ENCODE results near the gene PTBP3. TPM values are rescaled to one million over a fixed set of nuclear protein-coding genes. Genes with fewer than 3 reads are reported as not detected.
"Not testable (repeated sequence)": the region's sequence is repeated elsewhere in the genome, so short reads cannot be mapped to it uniquely, and the experiment has no call there.

Gene PTBP3
- polyA plus RNA-seq, 1 experiment = 34.8 TPM

GRCh38 chr9:112367465-112367864, 34.0 kb upstream of the PTBP3 start:
- DNase-seq (ENCODE audit: low read depth, low spot score) = no peak
- Histone ChIP-seq H3K4me3 (ENCODE audit: low read depth, low read length) (no peak overlapping the region), H3K27ac (ENCODE audit: low read depth, low read length) (no peak overlapping the region), H3K27me3 (ENCODE audit: control insufficient read depth, insufficient read depth, low read length) (no peaks in the 10 kb centered on the region), H3K9me3 (ENCODE audit: control insufficient read depth, insufficient read depth, low read length) (peaks cover 4% of the 10 kb centered on the region)
- TF ChIP-seq CTCF (IDR thresholded peaks at IDR 0.05; ENCODE audit: low read depth, low read length) = no peak
- CTCF ChIA-PET = interaction anchor here (0.9 to 1.5 kb wide), 2 partner anchors 34 to 269 kb away, joined by 3 to 5 read pairs; partner anchors contain the start of gene PTBP3
- POLR2A ChIA-PET = no interaction called here

- TF ChIP-seq CTCF (IDR thresholded peaks at IDR 0.05; ENCODE audit: low read depth, low read length) = peak; percentile 18; the same call in 1 of the 2 replicates
These were observed 33.2 kb upstream of the PTBP3 start for GRCh38 chr9:112366591-112366990.

GRCh38 chr9:112365257-112365656, 31.8 kb upstream of the PTBP3 start:
- H3K27ac ChIP-seq (ENCODE audit: low read depth, low read length); DNase-seq (ENCODE audit: low read depth, low spot score); H3K27me3 ChIP-seq (ENCODE audit: control insufficient read depth, insufficient read depth, low read length); H3K9me3 ChIP-seq (ENCODE audit: control insufficient read depth, insufficient read depth, low read length); POLR2A ChIA-PET; H3K4me3 ChIP-seq (ENCODE audit: low read depth, low read length): not testable (repeated sequence)
- CTCF ChIA-PET = interaction anchor here (1.3 kb wide), 1 partner anchor 268 kb away, joined by 7 read pairs; no protein-coding TSS in a partner anchor

More at GRCh38 chr9:112366591-112366990, 33.2 kb upstream of the PTBP3 start:
- Histone ChIP-seq H3K4me3 (ENCODE audit: low read depth, low read length) (no peak overlapping the region), H3K9me3 (ENCODE audit: control insufficient read depth, insufficient read depth, low read length) (peaks cover 4% of the 10 kb centered on the region), H3K27me3 (ENCODE audit: control insufficient read depth, insufficient read depth, low read length) (no peaks in the 10 kb centered on the region), H3K27ac (ENCODE audit: low read depth, low read length) (no peak overlapping the region)
- DNase-seq (ENCODE audit: low read depth, low spot score) = no peak
- POLR2A ChIA-PET = no interaction called here
- CTCF ChIA-PET = interaction anchor here (0.9 to 1.5 kb wide), 4 partner anchors 33 to 285 kb away, joined by 3 to 5 read pairs (median 3); partner anchors contain the start of gene PTBP3

- DNase-seq (ENCODE audit: low read depth, low spot score) = no peak
These were observed 31.3 kb upstream of the PTBP3 start for GRCh38 chr9:112364761-112365160.

GRCh38 chr9:112361601-112362000, 28.2 kb upstream of the PTBP3 start:
- Histone ChIP-seq H3K4me3 (ENCODE audit: low read depth, low read length) (no peak overlapping the region), H3K27me3 (ENCODE audit: control insufficient read depth, insufficient read depth, low read length) (no peaks in the 10 kb centered on the region), H3K27ac (ENCODE audit: low read depth, low read length) (no peak overlapping the region), H3K9me3 (ENCODE audit: control insufficient read depth, insufficient read depth, low read length) (no peaks in the 10 kb centered on the region; the same call in 1 of the 2 replicates)
- ChIA-PET CTCF (interaction anchor here (0.6 to 5.6 kb wide), 34 partner anchors 9 to 670 kb away, joined by 3 to 87 read pairs (median 4); partner anchors contain the start of gene HSDL2), POLR2A (no interaction called here)
- DNase-seq (ENCODE audit: low read depth, low spot score) = no peak
- TF ChIP-seq CTCF (IDR thresholded peaks at IDR 0.05; ENCODE audit: low read depth, low read length) = peak; percentile 44

More at GRCh38 chr9:112364761-112365160, 31.3 kb upstream of the PTBP3 start:
- no peaks in the 10 kb centered on the region for H3K27me3 ChIP-seq (ENCODE audit: control insufficient read depth, insufficient read depth, low read length)
- POLR2A ChIA-PET = no interaction called here
- no peak overlapping the region for H3K27ac ChIP-seq (ENCODE audit: low read depth, low read length)
- peaks cover 4% of the 10 kb centered on the region for H3K9me3 ChIP-seq (ENCODE audit: control insufficient read depth, insufficient read depth, low read length)
- no peak overlapping the region for H3K4me3 ChIP-seq (ENCODE audit: low read depth, low read length)
- CTCF ChIA-PET = interaction anchor here (1.3 kb wide), 1 partner anchor 267 kb away, joined by 7 read pairs; no protein-coding TSS in a partner anchor
- no peak for TF ChIP-seq CTCF (IDR thresholded peaks at IDR 0.05; ENCODE audit: low read depth, low read length)
